Upper lobe of right lung (tissue), 1 donor: ENCODE measurements around the gene CFAP100. TPM values are rescaled to one million over a fixed set of nuclear protein-coding genes. Genes with fewer than 3 reads are reported as not detected.

Experiments
- ATAC-seq: fragments of 200-7000 bp; cut with Tn5 transposase; one replicate; pipeline ENCODE4 v1.9.1; 2020; ENCODE audit warnings: mild to moderate bottlenecking, moderate library complexity
- DNase-seq: peaks from one replicate; pipeline ENCODE4 v3.0.0-alpha.2; 2020
- H3K27ac ChIP-seq: fragments of 200-600 bp; one replicate; pipeline ENCODE4 v1.8.0; 2022
- H3K27me3 ChIP-seq: fragments of 200-600 bp; one replicate; pipeline ENCODE4 v1.8.0; 2022; ENCODE audit warnings: mild to moderate bottlenecking
- H3K36me3 ChIP-seq: fragments of 200-600 bp; one replicate; pipeline ENCODE4 v1.8.0; 2022
- H3K4me1 ChIP-seq: fragments of 200-600 bp; one replicate; pipeline ENCODE4 v1.8.0; 2022
- H3K4me3 ChIP-seq: fragments of 200-600 bp; one replicate; pipeline ENCODE4 v1.8.0; 2022; ENCODE audit warnings: mild to moderate bottlenecking
- H3K9me3 ChIP-seq: fragments of 200-600 bp; one replicate; pipeline ENCODE4 v1.8.0; 2022
- CTCF ChIP-seq: fragments of 200-600 bp; IDR thresholded peaks from one replicate; pipeline ENCODE4 v1.8.0; 2022; ENCODE audit warnings: antibody characterized with exemption
- intact Hi-C: fragments of 100-400 bp; cut with DNase I; formaldehyde crosslinking; loops from one replicate; pipeline ENCODE4 v1.11.0; 2022
- total RNA-seq: library from RNA; stranded (reverse); fragmentation: NEBNext Ultra II Directional; extraction: Animal tissue kit (Norgen Biotek cat#: 25700); gene quantifications from one replicate; pipeline ENCODE4 v1.2.1, GENCODE V29; 2021
- donor health status: DM: no; HTN: yes; CAD: no; lungs with severe emphysema.

CFAP100 gene
- total RNA-seq, 1 donor from 2014 or later, result not detected

- no peaks in the 10 kb centered on the region for H3K27me3 ChIP-seq
- H3K4me3 ChIP-seq, result peak overlapping the region; percentile 68
- ATAC-seq (no peak), DNase-seq (peak; percentile 64)
- H3K36me3 ChIP-seq, result peaks cover 25% of the 10 kb centered on the region
- peaks cover 45% of the 10 kb centered on the region for H3K4me1 ChIP-seq
- no peak for TF ChIP-seq CTCF
- peak overlapping the region; percentile 87 for H3K27ac ChIP-seq
- H3K9me3 ChIP-seq, result no peaks in the 10 kb centered on the region
- intact Hi-C loops, result no loop called here
These were observed 39.5 kb upstream of the CFAP100 start for GRCh38 chr3:126355251-126355650.

GRCh38 chr3:126355777-126356372 lies 38.8 kb upstream of the CFAP100 start:
- intact Hi-C loops, result no loop called here
- Histone ChIP-seq H3K27me3 (no peaks in the 10 kb centered on the region), H3K27ac (peak overlapping the region; percentile 87), H3K36me3 (peaks cover 19% of the 10 kb centered on the region), H3K4me3 (peak overlapping the region; percentile 68), H3K9me3 (no peaks in the 10 kb centered on the region), H3K4me1 (peaks cover 40% of the 10 kb centered on the region)
- ATAC-seq, result peak; percentile 87
- peak; percentile 97 for DNase-seq
- TF ChIP-seq CTCF, result no peak

- peak overlapping the region; percentile 68 for H3K4me3 ChIP-seq
- intact Hi-C loops, result no loop called here
- H3K9me3 ChIP-seq, result no peaks in the 10 kb centered on the region
- DNase-seq (peak; percentile 75), ATAC-seq (peak; percentile 0)
- peaks cover 12% of the 10 kb centered on the region for H3K36me3 ChIP-seq
- peak overlapping the region; percentile 87 for H3K27ac ChIP-seq
- H3K4me1 ChIP-seq, result peaks cover 35% of the 10 kb centered on the region
- no peak for TF ChIP-seq CTCF
- H3K27me3 ChIP-seq, result no peaks in the 10 kb centered on the region
These were observed 38.1 kb upstream of the CFAP100 start for GRCh38 chr3:126356373-126357264.

- Histone ChIP-seq H3K4me3 (peak within 1 kb of the TSS; percentile 68), H3K27me3 (no peaks in the 10 kb centered on the region), H3K36me3 (peaks cover 3% of the 10 kb centered on the region), H3K9me3 (no peaks in the 10 kb centered on the region), H3K27ac (peak within 1 kb of the TSS; percentile 87), H3K4me1 (peaks cover 32% of the 10 kb centered on the region)
- DNase-seq, result peak; percentile 94
- no peak for TF ChIP-seq CTCF
- intact Hi-C loops, result no loop called here
- peak; percentile 84 for ATAC-seq
These were observed 37.2 kb upstream of the CFAP100 start, which contains the start of gene KLF15 for GRCh38 chr3:126357295-126358037. Gene KLF15, minus strand, starts transcription at chr3:126357408. Its CDS starts 4,486 bp downstream, at chr3:126352922.

- Histone ChIP-seq H3K9me3 (no peaks in the 10 kb centered on the region), H3K27ac (peak overlapping the region; percentile 70), H3K36me3 (no peaks in the 10 kb centered on the region), H3K4me1 (peaks cover 26% of the 10 kb centered on the region), H3K4me3 (peak overlapping the region; percentile 63), H3K27me3 (no peaks in the 10 kb centered on the region)
- ATAC-seq, result peak; percentile 32
- intact Hi-C loops, result no loop called here
- no peak for TF ChIP-seq CTCF
- DNase-seq, result peak; percentile 78
These were observed 36.5 kb upstream of the CFAP100 start for GRCh38 chr3:126358038-126358815.
